Panc1 (cell line): ENCODE data around the gene BRK1. TPM values are rescaled to one million over a fixed set of nuclear protein-coding genes. Genes with fewer than 3 reads are reported as not detected.

Experiments
- ATAC-seq: fragments of 200-7000 bp; cut with Tn5 transposase; 2 replicates; pipeline ENCODE4 v1.9.1; 2020; ENCODE audit warnings: mild to moderate bottlenecking, moderate library complexity
- BruUV-seq: library from RNA; stranded (reverse); fragments of 400-500 nt; replicated peaks from 2 replicates; lab custom pipeline; 2021; lab: Mats Ljungman, UMichigan
- CTCF ChIA-PET: fragments of 300-600 bp; sonication (Branson Sonifier 250); formaldehyde crosslinking; loops from one replicate; lab custom pipeline; 2022; ENCODE audit warnings: antibody characterized with exemption; lab: Charles Lee
- POLR2A ChIA-PET: fragments of 300-600 bp; sonication (Branson Sonifier 250); formaldehyde crosslinking; loops from one replicate; lab custom pipeline; 2022; ENCODE audit warnings: antibody characterized with exemption; lab: Charles Lee
- DNase-seq: peaks from one replicate; pipeline ENCODE4 v3.0.0-alpha.2; 2010; ENCODE audit warnings: low read depth, low spot score
- H3K27ac ChIP-seq: 2 replicates; pipeline ENCODE4 v1.5.1; 2011; ENCODE audit warnings: mild to moderate bottlenecking, low read length, inconsistent platforms
- H3K27me3 ChIP-seq: fragments of 200-500 bp; sonication (Bioruptor generic); 2 replicates; pipeline ENCODE4 v1.6.0; 2014; ENCODE audit warnings: low read length, inconsistent platforms; ENCODE audit not compliant: control insufficient read depth, insufficient read depth
- H3K36me3 ChIP-seq: fragments of 200-500 bp; sonication (Bioruptor generic); 2 replicates; pipeline ENCODE4 v1.5.1; 2014; ENCODE audit warnings: inconsistent platforms, mild to moderate bottlenecking, low read length, moderate library complexity; ENCODE audit not compliant: control insufficient read depth, insufficient read depth
- H3K4me1 ChIP-seq: 2 replicates; pipeline ENCODE4 v1.5.1; 2011; ENCODE audit warnings: inconsistent platforms, mild to moderate bottlenecking, low read length, moderate library complexity; ENCODE audit not compliant: control insufficient read depth, insufficient read depth
- H3K4me3 ChIP-seq, 2 experiments: 2 replicates each; pipeline ENCODE4 v1.5.1; 2011 to 2012; ENCODE audit warnings: low read depth in 2 of 2, low read length in 2 of 2, mild to moderate bottlenecking in 2 of 2, inconsistent platforms in 1 of 2, moderate library complexity in 1 of 2
- H3K9me3 ChIP-seq: fragments of 200-500 bp; sonication (Bioruptor generic); 2 replicates; pipeline ENCODE4 v1.5.1; 2014; ENCODE audit warnings: low read depth, mild to moderate bottlenecking, inconsistent platforms, low read length, moderate library complexity; ENCODE audit not compliant: control insufficient read depth, insufficient read depth
- POLR2AphosphoS5 ChIP-seq: IDR thresholded peaks from 2 replicates; pipeline ENCODE4 v1.6.1; 2012; ENCODE audit warnings: mild to moderate bottlenecking, low read depth, low read length, moderate library complexity
- SIN3A ChIP-seq: IDR thresholded peaks from 2 replicates; pipeline ENCODE4 v1.6.1; 2012; ENCODE audit warnings: low read depth, mild to moderate bottlenecking, low read length, moderate library complexity, borderline replicate concordance; ENCODE audit not compliant: insufficient read depth
- TCF7L2 ChIP-seq: IDR thresholded peaks from 2 replicates; pipeline ENCODE4 v1.6.1; 2011; ENCODE audit warnings: mild to moderate bottlenecking, low read depth, low read length, inconsistent platforms
- in situ Hi-C: cut with HindIII; loops from 2 replicates; pipeline ENCODE4 v1.10.0; 2016; ENCODE audit warnings: low sequenced_read_pairs, low pct_unique_long_range_greater_than_20kb
- intact Hi-C: fragments of 100-400 bp; cut with micrococcal nuclease; formaldehyde crosslinking; loops from one replicate; pipeline ENCODE4 v1.10.0; 2022; ENCODE audit not compliant: unreplicated experiment
- total RNA-seq: library from RNA; stranded (reverse); gene quantifications from one replicate; pipeline ENCODE4 v1.2.1, GENCODE V29; 2021; ENCODE audit not compliant: unreplicated experiment
- TF ChIP-seq, protein P1 (sequence below), 2 experiments: IDR thresholded peaks; 2 replicates each; pipeline ENCODE4 v1.6.1; 2011 to 2012; ENCODE audit warnings: low read depth in 2 of 2, control low read depth in 1 of 2, low read length in 1 of 2, mild to moderate bottlenecking in 1 of 2, moderate library complexity in 1 of 2; ENCODE audit not compliant: insufficient read depth in 1 of 2
- TF ChIP-seq, protein P2 (sequence below): fragments of 450-650 bp; IDR thresholded peaks from 2 replicates; pipeline ENCODE4 v1.5.1; 2017; ENCODE audit warnings: mild to moderate bottlenecking

The BRK1 gene
- total RNA-seq, 1 experiment from 2014 or later, result 81.9 TPM

DNA sequence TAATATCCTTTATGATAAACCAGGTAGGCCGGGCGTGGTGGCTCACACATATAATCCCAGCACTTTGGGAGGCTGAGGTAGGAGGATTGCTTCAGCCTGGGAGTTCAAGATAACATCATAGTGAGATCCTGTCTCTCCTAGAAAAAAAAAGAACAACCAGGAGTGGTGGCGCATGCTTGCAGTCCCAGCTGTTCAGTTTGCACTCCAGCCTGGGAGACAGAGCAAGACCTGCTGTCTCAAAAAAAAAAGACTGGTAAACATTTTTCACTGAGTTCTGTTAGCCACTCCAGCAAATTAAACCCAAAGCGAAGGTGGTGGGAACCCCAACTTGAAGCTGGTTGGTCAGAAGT lies 39.6 kb downstream of the BRK1 start:
- in situ Hi-C loops (no loop called here), intact Hi-C loops (no loop called here)
- H3K4me1 ChIP-seq, result no peaks in the 10 kb centered on the region
- no TSS peak for BruUV-seq
- H3K9me3 ChIP-seq, result no peaks in the 10 kb centered on the region
- no peaks in the 10 kb centered on the region for H3K27me3 ChIP-seq
- POLR2A ChIA-PET, result interaction anchor here (0.6 kb wide), 1 partner anchor 208 kb away, joined by 3 read pairs; no protein-coding TSS in a partner anchor
- H3K27ac ChIP-seq, result no peak overlapping the region
- ATAC-seq, result no peak; the same call in 1 of the 2 replicates
- DNase-seq, result no peak
- CTCF ChIA-PET, result no interaction called here
- no peak overlapping the region for H3K4me3 ChIP-seq
- H3K36me3 ChIP-seq, result peaks cover 5% of the 10 kb centered on the region
- TF ChIP-seq TCF7L2, result no peak
- no peak for TF ChIP-seq SIN3A
- no peak for TF ChIP-seq POLR2AphosphoS5
- TF ChIP-seq, protein P1, sequence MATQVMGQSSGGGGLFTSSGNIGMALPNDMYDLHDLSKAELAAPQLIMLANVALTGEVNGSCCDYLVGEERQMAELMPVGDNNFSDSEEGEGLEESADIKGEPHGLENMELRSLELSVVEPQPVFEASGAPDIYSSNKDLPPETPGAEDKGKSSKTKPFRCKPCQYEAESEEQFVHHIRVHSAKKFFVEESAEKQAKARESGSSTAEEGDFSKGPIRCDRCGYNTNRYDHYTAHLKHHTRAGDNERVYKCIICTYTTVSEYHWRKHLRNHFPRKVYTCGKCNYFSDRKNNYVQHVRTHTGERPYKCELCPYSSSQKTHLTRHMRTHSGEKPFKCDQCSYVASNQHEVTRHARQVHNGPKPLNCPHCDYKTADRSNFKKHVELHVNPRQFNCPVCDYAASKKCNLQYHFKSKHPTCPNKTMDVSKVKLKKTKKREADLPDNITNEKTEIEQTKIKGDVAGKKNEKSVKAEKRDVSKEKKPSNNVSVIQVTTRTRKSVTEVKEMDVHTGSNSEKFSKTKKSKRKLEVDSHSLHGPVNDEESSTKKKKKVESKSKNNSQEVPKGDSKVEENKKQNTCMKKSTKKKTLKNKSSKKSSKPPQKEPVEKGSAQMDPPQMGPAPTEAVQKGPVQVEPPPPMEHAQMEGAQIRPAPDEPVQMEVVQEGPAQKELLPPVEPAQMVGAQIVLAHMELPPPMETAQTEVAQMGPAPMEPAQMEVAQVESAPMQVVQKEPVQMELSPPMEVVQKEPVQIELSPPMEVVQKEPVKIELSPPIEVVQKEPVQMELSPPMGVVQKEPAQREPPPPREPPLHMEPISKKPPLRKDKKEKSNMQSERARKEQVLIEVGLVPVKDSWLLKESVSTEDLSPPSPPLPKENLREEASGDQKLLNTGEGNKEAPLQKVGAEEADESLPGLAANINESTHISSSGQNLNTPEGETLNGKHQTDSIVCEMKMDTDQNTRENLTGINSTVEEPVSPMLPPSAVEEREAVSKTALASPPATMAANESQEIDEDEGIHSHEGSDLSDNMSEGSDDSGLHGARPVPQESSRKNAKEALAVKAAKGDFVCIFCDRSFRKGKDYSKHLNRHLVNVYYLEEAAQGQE (IDR thresholded peaks at IDR 0.05; ENCODE audit: insufficient read depth in 1 of 2, low read depth in 2 of 2, low read length in 1 of 2), result no peak
- TF ChIP-seq, protein P2, sequence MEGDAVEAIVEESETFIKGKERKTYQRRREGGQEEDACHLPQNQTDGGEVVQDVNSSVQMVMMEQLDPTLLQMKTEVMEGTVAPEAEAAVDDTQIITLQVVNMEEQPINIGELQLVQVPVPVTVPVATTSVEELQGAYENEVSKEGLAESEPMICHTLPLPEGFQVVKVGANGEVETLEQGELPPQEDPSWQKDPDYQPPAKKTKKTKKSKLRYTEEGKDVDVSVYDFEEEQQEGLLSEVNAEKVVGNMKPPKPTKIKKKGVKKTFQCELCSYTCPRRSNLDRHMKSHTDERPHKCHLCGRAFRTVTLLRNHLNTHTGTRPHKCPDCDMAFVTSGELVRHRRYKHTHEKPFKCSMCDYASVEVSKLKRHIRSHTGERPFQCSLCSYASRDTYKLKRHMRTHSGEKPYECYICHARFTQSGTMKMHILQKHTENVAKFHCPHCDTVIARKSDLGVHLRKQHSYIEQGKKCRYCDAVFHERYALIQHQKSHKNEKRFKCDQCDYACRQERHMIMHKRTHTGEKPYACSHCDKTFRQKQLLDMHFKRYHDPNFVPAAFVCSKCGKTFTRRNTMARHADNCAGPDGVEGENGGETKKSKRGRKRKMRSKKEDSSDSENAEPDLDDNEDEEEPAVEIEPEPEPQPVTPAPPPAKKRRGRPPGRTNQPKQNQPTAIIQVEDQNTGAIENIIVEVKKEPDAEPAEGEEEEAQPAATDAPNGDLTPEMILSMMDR, result no peak

DNA sequence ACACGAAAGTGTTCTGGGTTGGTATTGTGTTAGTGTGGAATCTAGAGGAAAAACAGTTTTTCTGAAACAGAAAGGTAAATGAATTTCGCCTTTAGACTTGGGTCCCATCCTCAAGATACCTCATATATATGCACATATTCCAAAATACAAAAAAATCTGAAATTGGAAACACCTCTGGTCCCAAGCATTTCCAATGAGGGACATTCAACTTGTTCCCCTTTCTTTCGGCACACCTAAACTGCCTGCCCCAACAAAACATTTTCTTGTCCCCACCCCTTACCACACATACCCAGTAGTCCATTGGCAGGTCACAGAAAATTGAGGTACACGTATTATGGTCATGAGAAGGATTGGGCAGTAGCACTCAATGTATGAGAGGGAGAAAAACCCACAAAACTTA lies 40.2 kb downstream of the BRK1 start:
- no peaks in the 10 kb centered on the region for H3K27me3 ChIP-seq
- CTCF ChIA-PET, result no interaction called here
- POLR2A ChIA-PET, result interaction anchor here (0.6 kb wide), 1 partner anchor 209 kb away, joined by 3 read pairs; no protein-coding TSS in a partner anchor
- no peak for ATAC-seq
- no peak for TF ChIP-seq TCF7L2
- TF ChIP-seq, protein P2, result no peak
- no peak for TF ChIP-seq POLR2AphosphoS5
- TF ChIP-seq, protein P1 (IDR thresholded peaks at IDR 0.05; ENCODE audit: insufficient read depth in 1 of 2, low read depth in 2 of 2, low read length in 1 of 2), result no peak
- no peak for TF ChIP-seq SIN3A
- H3K27ac ChIP-seq, result no peak overlapping the region
- H3K4me1 ChIP-seq, result no peaks in the 10 kb centered on the region
- H3K4me3 ChIP-seq, result no peak overlapping the region
- H3K9me3 ChIP-seq, result no peaks in the 10 kb centered on the region
- H3K36me3 ChIP-seq, result peaks cover 5% of the 10 kb centered on the region; the same call in 1 of the 2 replicates
- no TSS peak for BruUV-seq
- DNase-seq, result no peak
- in situ Hi-C loops (no loop called here), intact Hi-C loops (no loop called here)
